ENCODE data around the gene LRMDA.

The LRMDA gene

GRCh38 chr10:75955973-75956502 lies 524.6 kb downstream of the LRMDA start:
- H3K27ac ChIP-seq = no peak overlapping the region; the same call in 1 of the 2 replicates
- no peak for DNase-seq
- TF ChIP-seq, protein P1, sequence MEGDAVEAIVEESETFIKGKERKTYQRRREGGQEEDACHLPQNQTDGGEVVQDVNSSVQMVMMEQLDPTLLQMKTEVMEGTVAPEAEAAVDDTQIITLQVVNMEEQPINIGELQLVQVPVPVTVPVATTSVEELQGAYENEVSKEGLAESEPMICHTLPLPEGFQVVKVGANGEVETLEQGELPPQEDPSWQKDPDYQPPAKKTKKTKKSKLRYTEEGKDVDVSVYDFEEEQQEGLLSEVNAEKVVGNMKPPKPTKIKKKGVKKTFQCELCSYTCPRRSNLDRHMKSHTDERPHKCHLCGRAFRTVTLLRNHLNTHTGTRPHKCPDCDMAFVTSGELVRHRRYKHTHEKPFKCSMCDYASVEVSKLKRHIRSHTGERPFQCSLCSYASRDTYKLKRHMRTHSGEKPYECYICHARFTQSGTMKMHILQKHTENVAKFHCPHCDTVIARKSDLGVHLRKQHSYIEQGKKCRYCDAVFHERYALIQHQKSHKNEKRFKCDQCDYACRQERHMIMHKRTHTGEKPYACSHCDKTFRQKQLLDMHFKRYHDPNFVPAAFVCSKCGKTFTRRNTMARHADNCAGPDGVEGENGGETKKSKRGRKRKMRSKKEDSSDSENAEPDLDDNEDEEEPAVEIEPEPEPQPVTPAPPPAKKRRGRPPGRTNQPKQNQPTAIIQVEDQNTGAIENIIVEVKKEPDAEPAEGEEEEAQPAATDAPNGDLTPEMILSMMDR (IDR thresholded peaks at IDR 0.05; ENCODE audit: low read depth, low read length) = no peak

GRCh38 chr10:75956624-75957023 lies 525.2 kb downstream of the LRMDA start:
- Histone ChIP-seq H3K4me3 (ENCODE audit: low read depth, low read length) (no peak overlapping the region), H3K36me3 (no peaks in the 10 kb centered on the region), H3K9me3 (ENCODE audit: severe bottlenecking) (no peaks in the 10 kb centered on the region), H3K27me3 (ENCODE audit: insufficient read depth, low read depth, severe bottlenecking) (no peaks in the 10 kb centered on the region), H3K27ac (peak overlapping the region; percentile 75)
- TF ChIP-seq, protein P1 (IDR thresholded peaks at IDR 0.05; ENCODE audit: low read depth, low read length) = no peak
- DNase-seq = peak; percentile 35

More at GRCh38 chr10:75955973-75956502, 524.6 kb downstream of the LRMDA start:
- Histone ChIP-seq H3K36me3 (no peaks in the 10 kb centered on the region), H3K27me3 (ENCODE audit: insufficient read depth, low read depth, severe bottlenecking) (no peaks in the 10 kb centered on the region), H3K9me3 (ENCODE audit: severe bottlenecking) (no peaks in the 10 kb centered on the region), H3K4me3 (ENCODE audit: low read depth, low read length) (no peak overlapping the region)

DNA sequence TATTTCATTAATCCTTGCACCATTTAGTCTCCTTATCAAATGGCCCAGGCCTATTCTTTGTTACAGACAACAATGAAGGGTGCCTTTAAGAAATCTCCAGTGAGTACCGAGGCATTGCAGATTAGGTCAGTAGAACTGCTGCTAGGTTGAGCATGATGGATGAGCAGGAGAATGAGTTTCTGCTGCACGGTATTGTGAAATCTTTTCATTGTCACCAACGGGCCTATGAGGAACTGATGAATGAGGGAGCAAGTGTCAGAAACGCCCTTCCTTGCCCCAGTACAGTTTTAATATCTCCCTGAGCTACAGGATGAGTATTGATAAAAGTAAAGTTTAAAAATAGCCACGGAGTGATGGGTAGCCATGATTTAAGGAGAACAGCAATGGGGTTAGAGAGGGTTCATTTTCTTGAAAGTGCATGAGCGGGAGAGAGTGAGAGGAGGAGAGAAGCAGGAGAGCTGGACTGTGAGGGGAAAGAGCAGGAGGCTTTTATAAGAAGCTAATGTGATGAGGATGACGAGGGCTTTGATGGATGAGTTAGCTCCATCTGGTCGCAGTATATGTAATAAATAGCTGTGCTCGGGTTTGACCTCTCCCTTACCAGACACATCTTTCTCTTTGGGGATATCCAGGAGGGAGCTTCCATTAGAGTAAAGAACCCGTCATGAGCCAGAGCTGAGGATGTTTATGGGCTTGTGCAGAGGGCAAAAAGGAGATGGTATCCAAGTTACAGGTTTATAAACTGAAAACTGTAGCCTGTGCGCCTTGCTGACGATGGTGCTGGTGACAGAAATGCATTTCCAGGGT lies 526.1 kb downstream of the LRMDA start:
- no peaks in the 10 kb centered on the region for H3K9me3 ChIP-seq (ENCODE audit: severe bottlenecking)
- DNase-seq = peak; percentile 60
- TF ChIP-seq, protein P1 (IDR thresholded peaks at IDR 0.05; ENCODE audit: low read depth, low read length) = no peak
- H3K27me3 ChIP-seq (ENCODE audit: insufficient read depth, low read depth, severe bottlenecking) = no peaks in the 10 kb centered on the region
- H3K36me3 ChIP-seq = no peaks in the 10 kb centered on the region
- H3K27ac ChIP-seq = peak overlapping the region; percentile 75
- peak overlapping the region; percentile 23; the same call in 1 of the 2 replicates for H3K4me3 ChIP-seq (ENCODE audit: low read depth, low read length)

GRCh38 chr10:75959209-75959608 lies 527.8 kb downstream of the LRMDA start:
- DNase-seq = no peak
- TF ChIP-seq, protein P1 (IDR thresholded peaks at IDR 0.05; ENCODE audit: low read depth, low read length) = no peak

DNA sequence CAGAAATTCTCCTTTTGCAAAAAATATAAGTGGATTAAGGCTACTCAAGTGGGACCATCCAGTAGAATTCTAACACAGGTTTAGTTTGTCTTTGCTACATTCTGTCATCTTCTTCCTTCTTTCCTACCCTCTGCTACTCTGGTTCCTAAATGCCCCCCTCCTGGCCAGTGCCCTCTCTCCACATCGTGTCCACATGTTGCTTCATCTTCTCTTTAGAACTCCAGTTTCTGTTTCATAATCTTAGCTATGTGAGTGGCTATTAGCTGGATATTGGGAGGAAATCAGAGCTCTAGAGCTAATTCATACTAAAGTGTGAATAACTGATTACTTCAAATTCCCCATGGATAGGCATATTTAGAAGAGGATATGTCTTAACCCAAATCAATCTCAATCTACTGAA lies 528.5 kb downstream of the LRMDA start:
- no peak for DNase-seq
- Histone ChIP-seq H3K36me3 (no peaks in the 10 kb centered on the region), H3K9me3 (ENCODE audit: severe bottlenecking) (no peaks in the 10 kb centered on the region), H3K27ac (no peak overlapping the region), H3K4me3 (ENCODE audit: low read depth, low read length) (no peak overlapping the region), H3K27me3 (ENCODE audit: insufficient read depth, low read depth, severe bottlenecking) (no peaks in the 10 kb centered on the region)
- TF ChIP-seq, protein P1 (IDR thresholded peaks at IDR 0.05; ENCODE audit: low read depth, low read length) = no peak

More at GRCh38 chr10:75959209-75959608, 527.8 kb downstream of the LRMDA start:
- H3K9me3 ChIP-seq (ENCODE audit: severe bottlenecking) = no peaks in the 10 kb centered on the region
- no peaks in the 10 kb centered on the region for H3K36me3 ChIP-seq
- no peak overlapping the region for H3K27ac ChIP-seq
- H3K4me3 ChIP-seq (ENCODE audit: low read depth, low read length) = no peak overlapping the region
- H3K27me3 ChIP-seq (ENCODE audit: insufficient read depth, low read depth, severe bottlenecking) = no peaks in the 10 kb centered on the region

Data from WERI-Rb-1 (cell line).